ENCODE results near the gene COG4.
"Not testable (repeated sequence)": the region's sequence is repeated elsewhere in the genome, so short reads cannot be mapped to it uniquely, and the experiment has no call there.

The COG4 gene

GRCh38 chr16:70457446-70458166, 65.7 kb downstream of the COG4 start:
- DNase-seq (ENCODE audit: low read depth in 2 of 2), result no peak

- no peak for DNase-seq (ENCODE audit: low read depth in 2 of 2)
Measured at GRCh38 chr16:70455910-70456309, 67.4 kb downstream of the COG4 start.

GRCh38 chr16:70454222-70455034, 68.9 kb downstream of the COG4 start, which contains the start of gene FCSK:
TSS of gene FCSK (plus strand) at chr16:70454595. CDS start at chr16:70463191, 8,596 bp downstream.
- DNase-seq (ENCODE audit: low read depth in 2 of 2), result peak; percentile 29 to 38

- DNase-seq (ENCODE audit: low read depth in 2 of 2), result no peak
Measured at GRCh38 chr16:70453892-70454221, 69.5 kb downstream of the COG4 start.

GRCh38 chr16:70453117-70453891, 70.0 kb downstream of the COG4 start:
- no peak for DNase-seq (ENCODE audit: low read depth in 2 of 2)

GRCh38 chr16:70451004-70451340, 72.4 kb downstream of the COG4 start:
- not testable (repeated sequence) for DNase-seq (ENCODE audit: low read depth in 2 of 2)

- DNase-seq (ENCODE audit: low read depth in 2 of 2), result not testable (repeated sequence)
Measured at GRCh38 chr16:70450142-70451003, 73.0 kb downstream of the COG4 start.

- no peak for DNase-seq (ENCODE audit: low read depth in 2 of 2)
Measured at GRCh38 chr16:70448075-70448474, 75.3 kb downstream of the COG4 start.

GRCh38 chr16:70444249-70445063, 78.9 kb downstream of the COG4 start:
- no peak for DNase-seq (ENCODE audit: low read depth in 2 of 2)

- no peak for DNase-seq (ENCODE audit: low read depth in 2 of 2)
Measured at GRCh38 chr16:70442344-70442743, 81.0 kb downstream of the COG4 start.

GRCh38 chr16:70441406-70441990, 81.9 kb downstream of the COG4 start:
- DNase-seq (ENCODE audit: low read depth in 2 of 2), result no peak

- no peak for DNase-seq (ENCODE audit: low read depth in 2 of 2)
Measured at GRCh38 chr16:70440009-70440692, 83.2 kb downstream of the COG4 start.

- peak; percentile 92 to 93 for DNase-seq (ENCODE audit: low read depth in 2 of 2)
Measured at GRCh38 chr16:70438969-70439862, 84.1 kb downstream of the COG4 start, which contains the start of gene ST3GAL2. TSS of gene ST3GAL2 (minus strand) at chr16:70439100. CDS start at chr16:70398530, 40,570 bp downstream.

- DNase-seq (ENCODE audit: low read depth in 2 of 2), result no peak
Measured at GRCh38 chr16:70438585-70438968, 84.8 kb downstream of the COG4 start.

GRCh38 chr16:70437582-70438557, 85.5 kb downstream of the COG4 start:
- no peak for DNase-seq (ENCODE audit: low read depth in 2 of 2)

GRCh38 chr16:70437017-70437581, 86.3 kb downstream of the COG4 start:
- DNase-seq (ENCODE audit: low read depth in 2 of 2), result peak; percentile 87 to 90

All from fibroblast of skin of left quadriceps (primary cell).